Right cardiac atrium (tissue), 5 donors: ENCODE results near the gene MYOCOS. TPM values are rescaled to one million over a fixed set of nuclear protein-coding genes. Genes with fewer than 3 reads are reported as not detected.

Source experiments
- ATAC-seq, 2 donors: fragments of 200-7000 bp; cut with Tn5 transposase; one replicate each; pipeline versions ENCODE4 v1.8.0 to v1.9.1; 2020; ENCODE audit warnings: moderate library complexity in 2 of 2, mild to moderate bottlenecking in 1 of 2
- DNase-seq, 3 donors: peaks; one replicate each; pipeline ENCODE4 v3.0.0-alpha.2; 2020
- H3K27ac ChIP-seq: one replicate; pipeline ENCODE4 v1.5.1; 2013; ENCODE audit warnings: mild to moderate bottlenecking, low read length, control low read depth, moderate library complexity
- H3K27me3 ChIP-seq: one replicate; pipeline ENCODE4 v1.6.1; 2013; ENCODE audit not compliant: control insufficient read depth, insufficient read depth
- H3K4me1 ChIP-seq: one replicate; pipeline ENCODE4 v1.6.1; 2013; ENCODE audit warnings: low read length; ENCODE audit not compliant: control insufficient read depth, insufficient read depth
- H3K4me3 ChIP-seq: one replicate; pipeline ENCODE4 v1.5.1; 2013; ENCODE audit warnings: low read length, control low read depth
- H3K9me3 ChIP-seq: one replicate; pipeline ENCODE4 v1.6.1; 2013; ENCODE audit warnings: low read length; ENCODE audit not compliant: control insufficient read depth
- WGBS: extraction: QIAGEN DNeasy Blood & Tissue Kit; methylation state at CpG from one replicate; pipeline ENCODE4 v1.1.7; 2013; 5-methylcytosine and 5-hydroxymethylcytosine counted together
- intact Hi-C, 4 donors: fragments of 100-400 bp; cut with DNase I; formaldehyde crosslinking; loops; one replicate each; pipeline versions ENCODE4 v1.11.0 to v1.14.0; 2022 to 2023
- polyA plus RNA-seq: library from polyadenylated mRNA; stranded (reverse); fragments of 200-250 nt; gene quantifications from one replicate; pipeline ENCODE4 v1.2.3, GENCODE V29; 2013
- total RNA-seq, 4 donors: library from RNA; stranded (reverse); fragmentation: NEBNext Ultra II Directional; extraction: Animal tissue kit (Norgen Biotek cat#: 25700); gene quantifications; one replicate each; pipeline ENCODE4 v1.2.1, GENCODE V29; 2021
- donor health status: healthy with polysubstance abuse.
- donor health status: DM: no; HTN: yes; CAD: no.
- donor health status: DM: no; HTN: no; CAD: no.
- donor health status: DM: no; HTN: yes; CAD: no; lungs with severe emphysema.
- donor health status: DM: yes; HTN: yes; CAD: no.

MYOCOS gene
- total and polyA plus RNA-seq, 5 donors: 0.02 TPM; not detected in 4

DNA sequence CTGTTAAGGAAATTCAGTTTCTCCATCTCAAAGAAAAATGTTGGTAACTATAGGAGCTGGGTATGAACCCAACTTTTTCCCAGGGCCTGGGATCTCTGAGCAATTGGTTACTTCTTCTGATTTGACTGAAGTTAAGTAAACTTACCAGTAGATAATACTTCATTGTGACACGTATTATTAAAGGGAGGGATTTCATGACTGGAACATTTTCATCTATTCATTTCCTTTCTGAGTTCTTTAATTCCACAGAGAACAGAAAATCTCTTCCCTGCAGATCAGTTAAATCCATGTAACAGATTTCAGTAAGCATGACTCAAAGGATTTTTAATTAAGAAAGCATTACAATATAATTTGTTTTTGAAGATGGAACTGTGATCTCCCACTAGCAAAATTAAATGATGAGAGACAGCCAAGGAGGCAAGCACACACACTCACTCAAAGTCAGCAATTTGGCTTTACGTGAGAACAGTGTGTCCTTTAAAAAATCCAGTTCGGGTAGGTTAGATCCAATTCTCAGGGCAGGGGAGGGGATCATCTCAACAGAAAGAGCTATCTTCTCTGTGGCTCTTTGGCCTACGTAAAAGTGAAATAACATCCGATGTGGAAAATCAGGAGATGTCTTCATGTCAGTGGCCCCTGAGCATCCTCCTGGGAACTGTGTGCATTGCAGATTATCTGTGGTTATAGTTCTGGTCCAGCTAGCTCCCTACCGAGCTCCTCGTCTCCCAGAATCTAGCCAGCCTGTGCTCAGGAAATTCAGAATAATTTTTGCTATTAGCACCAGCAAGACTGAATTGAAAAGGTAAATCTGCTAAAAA, 41.2 kb downstream of the MYOCOS start:
- Histone ChIP-seq H3K4me1 (peaks cover 2% of the 10 kb centered on the region), H3K4me3 (no peak overlapping the region), H3K27me3 (no peaks in the 10 kb centered on the region), H3K27ac (peak overlapping the region; percentile 59), H3K9me3 (no peaks in the 10 kb centered on the region)
- DNase-seq (no peak), ATAC-seq (peak; percentile 29 to 64)
- intact Hi-C loops: no loop called here
- 50% methylated on average over 7 of the region's 7 CpGs for WGBS

GRCh38 chr1:171663854-171664575, 42.0 kb downstream of the MYOCOS start:
- Histone ChIP-seq H3K9me3 (no peaks in the 10 kb centered on the region), H3K27ac (peak overlapping the region; percentile 31), H3K4me1 (peaks cover 2% of the 10 kb centered on the region), H3K4me3 (no peak overlapping the region), H3K27me3 (no peaks in the 10 kb centered on the region)
- intact Hi-C loops: no loop called here
- 48% methylated on average over 4 of the region's 4 CpGs for WGBS
- no peak for DNase-seq
- no peak for ATAC-seq

- Histone ChIP-seq H3K27ac (no peak overlapping the region), H3K4me1 (peaks cover 2% of the 10 kb centered on the region), H3K27me3 (no peaks in the 10 kb centered on the region), H3K9me3 (no peaks in the 10 kb centered on the region), H3K4me3 (no peak overlapping the region)
- DNase-seq (no peak), ATAC-seq (no peak)
- intact Hi-C loops: no loop called here
Observed at GRCh38 chr1:171664976-171665375, 42.9 kb downstream of the MYOCOS start.

DNA sequence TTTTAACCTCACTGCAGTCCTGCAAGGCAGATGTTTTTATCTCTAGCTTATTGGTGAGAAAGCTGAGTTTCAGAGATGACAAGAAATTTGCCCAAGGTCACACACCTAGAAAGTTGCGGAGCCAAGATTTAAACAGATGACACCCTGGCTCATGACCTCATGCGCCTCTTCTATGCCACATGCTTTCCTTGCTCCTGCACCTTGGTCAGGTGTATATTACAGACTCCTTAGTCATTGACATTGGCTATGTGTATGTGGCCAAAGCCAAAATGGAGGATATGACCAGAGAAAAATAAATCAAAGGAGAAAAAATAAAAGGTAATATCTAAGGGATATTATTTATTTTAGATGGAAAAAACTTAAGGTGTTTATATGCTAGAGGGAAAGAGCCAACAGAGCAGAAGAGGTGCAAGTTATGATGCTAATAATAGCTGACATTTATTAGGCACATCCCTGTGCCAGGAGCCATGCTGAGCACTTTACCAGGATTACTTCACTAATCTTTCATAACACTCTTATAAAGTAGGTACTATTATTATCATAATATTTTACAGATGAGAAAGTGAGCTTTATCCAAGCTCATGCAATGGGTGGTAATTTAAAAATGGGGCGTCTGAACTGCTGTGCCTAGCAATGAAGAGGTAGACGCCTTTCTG, 44.2 kb downstream of the MYOCOS start:
- 68% methylated on average over 4 of the region's 4 CpGs for WGBS
- no peak for DNase-seq
- H3K4me1 ChIP-seq: peaks cover 2% of the 10 kb centered on the region

GRCh38 chr1:171668372-171668771, 46.3 kb downstream of the MYOCOS start:
- Histone ChIP-seq H3K4me3 (no peak overlapping the region), H3K4me1 (peaks cover 2% of the 10 kb centered on the region), H3K9me3 (no peaks in the 10 kb centered on the region), H3K27ac (no peak overlapping the region), H3K27me3 (no peaks in the 10 kb centered on the region)
- intact Hi-C loops: no loop called here
- DNase-seq: no peak
- no peak for ATAC-seq
- WGBS: 97% methylated on average over 5 of the region's 5 CpGs

More for the DNA sequence above, 44.2 kb downstream of the MYOCOS start:
- Histone ChIP-seq H3K27me3 (no peaks in the 10 kb centered on the region), H3K4me3 (no peak overlapping the region), H3K27ac (no peak overlapping the region), H3K9me3 (no peaks in the 10 kb centered on the region)
- intact Hi-C loops: no loop called here
- ATAC-seq: peak; percentile 59 to 69

DNA sequence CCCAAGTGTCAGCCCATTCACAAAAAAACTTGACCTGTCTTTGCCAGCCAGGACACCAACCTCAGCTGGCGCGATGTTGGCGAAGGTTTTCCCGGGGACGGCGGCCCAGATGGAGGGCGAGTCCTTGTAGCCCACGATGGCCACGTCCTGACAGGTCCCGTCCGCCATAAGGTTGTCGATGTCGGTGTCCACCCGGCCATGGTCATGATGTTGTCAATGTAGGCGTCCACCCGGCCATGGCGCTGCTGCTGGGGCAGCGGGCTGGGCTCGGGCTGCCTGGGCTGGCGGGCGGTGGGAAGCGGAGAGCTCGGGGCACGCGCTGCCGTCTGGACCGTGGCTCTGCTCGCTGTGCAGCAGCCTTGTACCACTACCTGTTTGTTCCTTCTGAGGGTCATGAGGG, 48.7 kb downstream of the MYOCOS start:
- WGBS: 99% methylated on average over 28 of the region's 28 CpGs
- no peaks in the 10 kb centered on the region for H3K4me1 ChIP-seq

GRCh38 chr1:171674431-171675405, 52.7 kb downstream of the MYOCOS start:
- Histone ChIP-seq H3K9me3 (no peaks in the 10 kb centered on the region), H3K4me3 (no peak overlapping the region), H3K27ac (no peak overlapping the region), H3K4me1 (no peaks in the 10 kb centered on the region), H3K27me3 (no peaks in the 10 kb centered on the region)
- ATAC-seq: peak in 1 of 2 donors; percentile 88
- intact Hi-C loops: no loop called here
- WGBS: 63% methylated on average over 3 of the region's 3 CpGs
- no peak for DNase-seq

More for the DNA sequence above, 48.7 kb downstream of the MYOCOS start:
- ATAC-seq (no peak), DNase-seq (no peak)
- intact Hi-C loops: no loop called here
- Histone ChIP-seq H3K4me3 (no peak overlapping the region), H3K9me3 (no peaks in the 10 kb centered on the region), H3K27ac (no peak overlapping the region), H3K27me3 (no peaks in the 10 kb centered on the region)

Other genes with a start within 250 kb of the MYOCOS start
- 10 to 100 TPM; 51.2 to 80.0 (median 65.7) TPM for gene PRRC2C, start 136.7 kb upstream of the MYOCOS start, total RNA-seq
- 20.2 TPM for gene PRRC2C, start 136.7 kb upstream of the MYOCOS start, polyA plus RNA-seq
- gene MYOC, start 30.4 kb downstream of the MYOCOS start, total RNA-seq: 1 to 10 TPM; 3.3 to 5.6 (median 4.2) TPM
- gene MYOC, start 30.4 kb downstream of the MYOCOS start, polyA plus RNA-seq: 8.3 TPM
- 10 to 100 TPM in 1 of 4 donors, 1 to 10 TPM in 3; 9.3 to 11.1 (median 9.7) TPM for gene VAMP4, start 119.8 kb downstream of the MYOCOS start, total RNA-seq
- gene VAMP4, start 119.8 kb downstream of the MYOCOS start, polyA plus RNA-seq: 5.9 TPM
- gene METTL13, start 159.4 kb downstream of the MYOCOS start, total RNA-seq: 10 to 100 TPM; 11.4 to 19.9 (median 14.2) TPM
- gene METTL13, start 159.4 kb downstream of the MYOCOS start, polyA plus RNA-seq: 9.6 TPM
- gene DNM3, start 219.3 kb downstream of the MYOCOS start, total RNA-seq: 1 to 10 TPM; 1.6 to 2.2 (median 1.9) TPM
- 1.5 TPM for gene DNM3, start 219.3 kb downstream of the MYOCOS start, polyA plus RNA-seq